Thoracic aorta (tissue), 2 donors: Measurements from ENCODE around the gene LRP1B. TPM values are rescaled to one million over a fixed set of nuclear protein-coding genes. Genes with fewer than 3 reads are reported as not detected.

Experiments used
- ATAC-seq: fragments of 150-250 bp; one replicate; pipeline ENCODE4 v1.8.0; 2017; ENCODE audit warnings: low read depth; ENCODE audit not compliant: insufficient number of reproducible peaks, low FRiP score
- DNase-seq: peaks from one replicate; pipeline ENCODE4 v3.0.0-alpha.2; 2020; ENCODE audit warnings: low spot score
- H3K27ac ChIP-seq, 2 donors: fragments of 200-600 bp; sonication (generic); 1 replicate in 1 of 2; 2 replicates in 1 of 2; pipeline ENCODE4 v1.5.1; 2016; ENCODE audit warnings: mild to moderate bottlenecking in 2 of 2, moderate library complexity in 2 of 2
- H3K27me3 ChIP-seq: fragments of 200-600 bp; sonication (generic); replicated peaks from 2 replicates; pipeline ENCODE4 v1.6.0; 2016; ENCODE audit warnings: mild to moderate bottlenecking; ENCODE audit not compliant: insufficient read depth
- H3K36me3 ChIP-seq: fragments of 200-600 bp; sonication (generic); one replicate; pipeline ENCODE4 v1.5.1; 2016
- H3K4me1 ChIP-seq, 2 donors: fragments of 200-600 bp; sonication (generic); 1 replicate in 1 of 2; 2 replicates in 1 of 2; pipeline versions ENCODE4 v1.5.1 to v1.6.0; 2016; ENCODE audit warnings: low read depth in 2 of 2, mild to moderate bottlenecking in 1 of 2; ENCODE audit not compliant: control insufficient read depth in 1 of 2
- H3K4me3 ChIP-seq: fragments of 200-600 bp; sonication (generic); 2 replicates; pipeline ENCODE4 v1.5.1; 2016; ENCODE audit warnings: mild to moderate bottlenecking
- H3K9me3 ChIP-seq: fragments of 200-600 bp; sonication (generic); 2 replicates; pipeline ENCODE4 v1.5.1; 2016
- total RNA-seq, 2 donors: library from RNA; depleted of rRNA; stranded (reverse); fragments of >200 nt; gene quantifications; one replicate each; pipeline versions ENCODE4 v1.1.0 to v1.2.3, GENCODE V29; 2016
- TF ChIP-seq, protein P1 (sequence below): fragments of 200-600 bp; sonication (generic); IDR thresholded peaks from one replicate; pipeline ENCODE4 v1.5.1; 2019; ENCODE audit warnings: antibody characterized with exemption

Gene LRP1B
- total RNA-seq, 2 donors from 2014 or later, result 0.27 to 0.28 TPM

DNA sequence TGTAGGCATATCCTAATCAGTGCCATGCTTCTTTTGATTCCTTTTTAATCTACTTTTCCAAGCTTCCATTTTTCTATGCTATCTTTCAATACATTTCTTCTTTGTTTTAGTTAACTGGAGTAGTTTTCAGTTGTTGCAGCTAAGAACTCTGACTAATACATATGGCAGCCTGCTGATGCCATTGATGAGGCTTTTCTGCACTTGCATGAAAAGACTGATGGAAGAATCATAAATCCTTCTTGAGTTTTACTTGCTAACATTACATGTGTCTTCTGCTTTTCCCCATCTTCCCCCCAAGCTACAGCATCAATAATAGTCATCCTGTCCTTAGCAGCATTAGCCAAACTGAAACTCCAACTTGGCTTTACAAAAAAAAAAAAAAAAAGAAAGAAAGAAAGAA, 203.3 kb downstream of the LRP1B start:
- Histone ChIP-seq H3K36me3 (no peaks in the 10 kb centered on the region), H3K9me3 (no peaks in the 10 kb centered on the region), H3K4me3 (no peak overlapping the region), H3K27me3 (no peaks in the 10 kb centered on the region), H3K27ac (no peak overlapping the region), H3K4me1 (no peaks in the 10 kb centered on the region)
- TF ChIP-seq, protein P1, sequence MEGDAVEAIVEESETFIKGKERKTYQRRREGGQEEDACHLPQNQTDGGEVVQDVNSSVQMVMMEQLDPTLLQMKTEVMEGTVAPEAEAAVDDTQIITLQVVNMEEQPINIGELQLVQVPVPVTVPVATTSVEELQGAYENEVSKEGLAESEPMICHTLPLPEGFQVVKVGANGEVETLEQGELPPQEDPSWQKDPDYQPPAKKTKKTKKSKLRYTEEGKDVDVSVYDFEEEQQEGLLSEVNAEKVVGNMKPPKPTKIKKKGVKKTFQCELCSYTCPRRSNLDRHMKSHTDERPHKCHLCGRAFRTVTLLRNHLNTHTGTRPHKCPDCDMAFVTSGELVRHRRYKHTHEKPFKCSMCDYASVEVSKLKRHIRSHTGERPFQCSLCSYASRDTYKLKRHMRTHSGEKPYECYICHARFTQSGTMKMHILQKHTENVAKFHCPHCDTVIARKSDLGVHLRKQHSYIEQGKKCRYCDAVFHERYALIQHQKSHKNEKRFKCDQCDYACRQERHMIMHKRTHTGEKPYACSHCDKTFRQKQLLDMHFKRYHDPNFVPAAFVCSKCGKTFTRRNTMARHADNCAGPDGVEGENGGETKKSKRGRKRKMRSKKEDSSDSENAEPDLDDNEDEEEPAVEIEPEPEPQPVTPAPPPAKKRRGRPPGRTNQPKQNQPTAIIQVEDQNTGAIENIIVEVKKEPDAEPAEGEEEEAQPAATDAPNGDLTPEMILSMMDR, result no peak
- ATAC-seq, result no peak
- no peak for DNase-seq

- H3K27me3 ChIP-seq, result no peaks in the 10 kb centered on the region
- TF ChIP-seq, protein P1, result no peak
- H3K4me3 ChIP-seq, result no peak overlapping the region
- H3K36me3 ChIP-seq, result no peaks in the 10 kb centered on the region
- ATAC-seq (no peak), DNase-seq (no peak)
- H3K9me3 ChIP-seq, result no peaks in the 10 kb centered on the region
- no peak overlapping the region for H3K27ac ChIP-seq
- H3K4me1 ChIP-seq, result no peaks in the 10 kb centered on the region
Observed at GRCh38 chr2:141925511-141925910, 205.3 kb downstream of the LRP1B start.

DNA sequence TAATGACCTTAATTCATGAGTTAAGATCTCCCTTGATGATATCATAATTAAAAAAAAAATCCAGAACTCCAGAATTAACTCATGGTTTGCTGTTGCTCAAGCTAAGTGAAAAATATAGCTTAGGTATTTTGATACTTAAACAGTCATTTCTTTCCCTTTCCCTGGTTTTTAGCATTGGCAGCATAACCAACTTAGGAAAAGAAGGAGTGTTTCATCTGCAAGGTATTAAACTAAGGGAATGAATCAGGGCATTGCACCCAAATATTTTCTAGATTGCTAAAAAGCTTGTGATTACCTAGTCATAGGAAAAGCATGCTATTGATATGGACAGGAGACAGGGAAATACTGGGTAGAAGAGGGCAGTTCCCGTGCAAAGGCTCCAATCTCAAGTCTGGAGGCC, 207.2 kb downstream of the LRP1B start:
- Histone ChIP-seq H3K27ac (no peak overlapping the region), H3K4me1 (no peaks in the 10 kb centered on the region), H3K4me3 (no peak overlapping the region), H3K9me3 (no peaks in the 10 kb centered on the region), H3K36me3 (no peaks in the 10 kb centered on the region), H3K27me3 (no peaks in the 10 kb centered on the region)
- DNase-seq, result no peak
- no peak for ATAC-seq
- TF ChIP-seq, protein P1, result no peak

DNA sequence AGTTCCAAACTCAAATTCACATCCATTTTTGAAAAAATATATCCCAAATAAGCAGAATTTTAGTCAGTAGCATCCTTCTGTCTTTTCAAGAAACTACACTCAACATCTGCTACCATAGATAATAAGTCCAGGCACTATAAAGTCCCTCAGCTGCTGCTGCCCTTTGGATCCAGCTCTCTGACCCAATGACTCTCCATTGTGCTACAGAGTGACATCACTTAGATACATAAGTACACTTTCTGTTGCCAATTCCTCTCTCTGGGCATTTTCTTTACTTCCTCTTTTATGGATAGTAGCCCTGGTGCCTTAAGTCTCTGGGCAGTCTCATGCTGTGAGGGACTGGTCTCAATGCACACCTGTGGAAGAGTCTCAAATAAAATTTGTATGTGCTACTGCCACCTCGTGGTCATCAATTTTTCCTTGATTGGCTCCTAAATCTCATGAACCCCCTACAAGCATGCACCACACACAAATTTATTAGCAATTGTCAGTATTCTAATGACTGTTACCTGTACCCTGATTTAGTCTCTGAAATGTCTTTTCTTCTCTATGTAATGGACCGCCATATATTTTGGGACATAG, 219.2 kb downstream of the LRP1B start:
- DNase-seq (no peak), ATAC-seq (no peak)
- Histone ChIP-seq H3K27me3 (no peaks in the 10 kb centered on the region), H3K4me3 (no peak overlapping the region), H3K36me3 (no peaks in the 10 kb centered on the region), H3K4me1 (no peaks in the 10 kb centered on the region), H3K9me3 (no peaks in the 10 kb centered on the region), H3K27ac (no peak overlapping the region)
- TF ChIP-seq, protein P1, result no peak

DNA sequence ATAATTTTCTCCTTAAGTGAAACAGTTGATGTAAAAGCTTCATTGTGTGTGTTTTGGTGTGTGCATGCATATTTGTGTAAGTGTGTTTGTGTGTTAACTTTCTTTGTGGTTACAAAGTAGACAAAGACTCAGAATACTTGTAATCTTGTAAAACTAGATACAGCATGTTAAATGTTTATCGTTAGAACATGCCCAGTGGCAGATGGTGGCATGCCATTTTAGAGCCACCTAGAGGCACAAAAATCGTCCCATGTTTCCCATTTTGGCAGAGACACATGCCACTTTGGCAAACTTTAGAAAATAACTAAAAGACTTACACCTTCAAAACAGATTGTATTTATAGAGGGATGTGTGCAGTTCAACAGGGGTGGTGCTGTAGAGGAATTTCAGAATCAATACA, 224.1 kb downstream of the LRP1B start:
- Histone ChIP-seq H3K27ac (no peak overlapping the region), H3K9me3 (no peaks in the 10 kb centered on the region), H3K4me1 (no peaks in the 10 kb centered on the region), H3K27me3 (no peaks in the 10 kb centered on the region), H3K4me3 (no peak overlapping the region), H3K36me3 (no peaks in the 10 kb centered on the region)
- TF ChIP-seq, protein P1, result no peak
- DNase-seq (no peak), ATAC-seq (no peak)
